NCI-H524 treated with DMSO at 0.1 percent for 48 hours (cell line): ENCODE measurements around the gene CELF4.
A peak's percentile ranks its signal among the peaks of the same experiment; 100 is the strongest.

ENCODE experiments used
- DNase-seq: peaks from one replicate; lab custom pipeline; 2025; lab: John Stamatoyannopoulos, UW

CELF4 gene

DNA sequence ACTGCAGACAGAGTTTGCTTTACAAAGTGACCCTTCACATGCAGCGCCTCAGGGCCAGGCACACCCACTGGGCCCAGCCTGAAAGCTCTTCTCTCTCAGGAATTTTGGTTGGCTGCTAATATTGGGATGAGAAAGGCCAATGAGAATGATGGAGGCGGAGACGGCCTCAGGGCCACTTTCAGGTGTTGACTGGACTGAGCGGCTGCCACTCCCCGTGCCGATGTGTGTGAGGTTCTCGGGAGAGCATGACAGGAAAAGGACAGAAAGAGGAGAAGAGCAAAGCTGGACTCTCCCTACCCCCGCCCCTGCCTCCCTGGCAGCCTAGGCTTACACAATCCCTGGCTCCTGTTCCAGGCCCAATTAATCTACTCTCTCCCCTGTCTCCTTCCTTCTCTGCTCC, 155.7 kb downstream of the CELF4 start:
- no peak for DNase-seq

DNA sequence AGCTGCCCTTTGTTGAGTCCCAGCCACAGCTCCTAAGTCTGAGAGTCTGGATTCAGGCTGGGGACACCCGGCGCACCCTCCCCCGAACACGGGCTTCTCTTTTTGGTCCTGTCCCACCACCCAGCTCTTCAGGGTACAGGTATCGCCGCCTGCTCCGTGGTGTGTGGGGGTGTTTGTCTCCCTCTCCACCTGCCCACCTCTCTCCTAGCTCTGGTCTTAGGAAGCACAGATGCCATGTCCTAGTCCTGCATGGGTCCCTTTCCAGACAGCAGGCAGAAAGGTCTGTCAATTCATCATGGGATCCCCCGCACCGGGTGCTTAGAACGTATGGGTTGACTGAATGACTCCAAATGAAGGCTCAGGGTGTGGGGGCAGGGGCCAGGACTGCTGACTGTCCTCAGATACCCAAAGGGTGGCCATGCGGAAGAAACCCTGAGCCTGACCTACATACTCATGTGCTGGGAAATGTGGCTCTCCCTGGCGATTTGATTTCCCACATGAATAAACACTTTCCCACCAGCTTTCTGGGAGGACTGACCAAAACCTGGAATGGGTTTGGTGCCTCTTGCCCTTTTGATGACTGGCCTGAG, 156.8 kb downstream of the CELF4 start:
- DNase-seq, result no peak

DNA sequence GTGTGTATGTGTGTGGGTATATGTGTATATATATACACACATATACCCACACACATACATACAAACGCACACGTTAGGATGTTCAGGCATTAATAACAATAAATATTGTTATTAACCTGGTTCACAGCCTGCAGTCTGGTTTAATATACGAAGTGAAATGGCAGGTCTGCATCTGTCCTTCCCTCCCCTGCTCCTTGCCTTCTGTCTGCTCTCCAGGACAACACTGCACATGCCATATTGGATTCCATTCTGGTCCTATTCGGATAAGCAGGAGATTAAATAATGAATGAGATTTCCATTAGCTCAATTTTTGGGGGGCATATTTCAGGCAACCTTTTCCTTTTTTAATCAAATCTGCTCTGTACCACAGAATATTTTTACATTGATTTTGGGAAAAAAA, 158.0 kb downstream of the CELF4 start:
- DNase-seq, result no peak

DNA sequence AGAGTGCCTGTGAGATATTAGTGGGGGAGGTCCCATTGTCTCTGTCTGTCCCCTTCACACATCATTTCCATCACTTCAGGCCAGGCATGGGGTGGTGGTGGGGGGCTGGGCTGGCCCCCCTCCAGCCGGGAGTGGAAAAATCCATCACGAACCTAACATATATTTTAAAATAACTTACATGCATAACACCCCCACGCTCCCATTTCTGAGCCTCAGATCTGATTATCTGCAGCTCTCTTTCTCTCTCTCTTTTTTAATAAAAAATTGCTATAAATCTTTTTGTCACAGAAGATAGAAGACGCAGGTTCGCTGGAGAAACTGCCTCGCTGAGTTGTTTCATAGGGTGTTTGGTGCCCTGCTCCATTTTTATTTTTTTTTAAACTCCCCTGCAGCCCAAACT, 159.8 kb downstream of the CELF4 start:
- no peak for DNase-seq

DNA sequence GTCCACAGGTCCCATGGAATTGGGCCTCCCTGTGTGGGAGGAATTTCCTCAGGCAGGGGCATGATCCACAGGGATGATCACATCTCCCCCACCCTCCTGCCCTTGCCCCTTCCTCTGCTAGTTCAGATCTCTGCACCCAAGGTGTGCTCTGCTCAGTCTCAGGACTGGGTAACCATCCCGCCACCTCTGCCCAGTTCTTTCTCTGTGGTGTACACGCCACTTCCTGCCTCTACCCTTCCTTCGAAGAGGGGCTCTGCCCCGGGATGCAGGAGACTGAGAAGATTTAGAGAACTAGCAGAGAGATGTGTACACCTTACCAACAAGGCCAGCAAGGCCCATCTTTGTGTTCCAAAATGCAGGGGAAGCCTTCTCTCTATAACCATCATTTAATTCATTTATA, 160.4 kb downstream of the CELF4 start:
- no peak for DNase-seq

DNA sequence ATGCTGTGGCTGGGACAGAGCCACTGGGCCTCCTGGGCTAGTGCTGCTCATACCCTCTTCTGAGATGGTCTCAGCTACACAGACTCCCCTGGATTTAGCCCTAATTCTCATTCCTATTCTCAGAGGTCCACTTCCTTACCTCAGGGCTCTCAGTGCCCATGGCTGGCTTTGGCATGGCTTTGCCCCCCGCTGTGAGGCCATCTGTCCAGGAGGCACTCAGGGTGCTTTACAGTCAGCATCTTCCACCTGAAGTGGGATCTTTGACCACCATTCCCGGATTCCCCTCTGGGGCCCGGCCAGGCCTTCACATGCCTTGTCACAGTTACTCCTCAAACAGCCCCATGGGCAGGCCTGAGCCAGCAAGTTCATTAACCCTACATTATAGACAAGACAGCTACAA, 161.8 kb downstream of the CELF4 start:
- DNase-seq, result peak; percentile 67

DNA sequence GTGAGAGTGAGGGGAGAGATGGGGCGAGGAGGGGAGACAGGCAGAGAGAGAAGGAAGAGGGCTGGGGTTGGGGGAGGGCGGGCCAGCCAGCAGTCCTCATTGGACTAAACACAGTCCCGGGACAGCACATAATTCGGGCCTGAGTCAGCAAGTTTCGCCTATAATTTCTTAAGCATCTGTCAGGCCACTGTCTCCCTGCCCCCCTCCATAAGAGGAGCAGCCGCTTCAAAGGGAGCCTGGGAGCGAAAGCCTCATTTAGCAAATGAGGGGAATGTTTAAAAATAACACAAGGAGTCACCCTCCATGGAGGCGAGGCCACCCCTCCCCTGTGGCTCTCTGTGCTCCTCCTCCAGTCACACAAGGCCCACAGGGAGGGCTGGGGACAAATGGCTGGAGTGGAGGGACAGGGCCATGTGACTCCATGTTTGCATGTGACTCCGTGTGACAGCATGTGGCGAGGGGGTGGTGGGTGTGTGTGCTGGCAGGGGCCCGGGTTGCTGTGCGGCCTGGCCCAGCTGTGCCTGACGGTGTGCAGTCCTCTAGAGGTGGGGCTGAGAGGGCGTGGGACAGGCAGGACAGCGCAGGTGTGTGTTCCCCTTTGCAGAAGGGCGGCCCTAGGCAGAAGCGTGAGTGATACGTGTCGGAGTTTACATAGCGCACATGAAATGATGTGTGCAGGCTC, 162.4 kb downstream of the CELF4 start:
- peak; percentile 59 for DNase-seq

DNA sequence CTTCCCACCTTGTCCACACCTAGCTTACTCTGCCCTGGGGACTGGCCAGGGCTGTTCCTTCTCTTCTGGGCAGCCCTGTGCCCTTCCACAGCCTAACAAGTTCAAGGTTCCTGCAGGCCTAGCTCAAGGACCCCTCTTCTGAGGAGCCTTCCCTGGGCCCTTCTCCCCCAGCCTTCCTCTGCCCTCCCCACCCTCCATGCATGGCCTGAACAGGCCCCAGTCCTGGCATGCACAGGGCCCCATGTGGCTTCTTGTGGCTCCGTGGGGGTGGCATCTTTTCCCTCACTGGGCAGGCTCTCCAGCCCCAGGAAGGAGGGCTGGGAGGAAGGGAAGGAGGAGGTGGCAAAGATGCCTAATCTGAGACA, 162.9 kb downstream of the CELF4 start:
- no peak for DNase-seq

DNA sequence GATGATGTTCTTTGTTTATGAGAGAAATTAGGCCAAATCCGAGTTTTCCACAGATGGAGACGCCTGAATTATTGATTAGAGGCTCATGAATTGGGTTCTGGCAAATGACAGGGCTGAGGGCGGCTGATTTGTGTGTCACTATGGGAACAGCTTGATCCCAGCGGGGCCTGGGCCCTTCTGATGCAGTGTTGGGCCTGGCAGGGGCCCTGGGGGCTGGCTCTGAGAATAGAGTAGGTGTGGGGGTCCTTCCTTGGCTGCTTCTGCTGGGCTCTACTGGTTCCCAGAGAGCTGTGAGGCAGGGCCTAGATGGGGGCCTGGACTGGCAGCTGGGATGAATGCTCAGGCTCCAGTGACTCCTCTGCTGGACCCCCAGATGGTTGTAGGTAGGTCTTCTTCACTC, 164.8 kb downstream of the CELF4 start:
- DNase-seq, result no peak

DNA sequence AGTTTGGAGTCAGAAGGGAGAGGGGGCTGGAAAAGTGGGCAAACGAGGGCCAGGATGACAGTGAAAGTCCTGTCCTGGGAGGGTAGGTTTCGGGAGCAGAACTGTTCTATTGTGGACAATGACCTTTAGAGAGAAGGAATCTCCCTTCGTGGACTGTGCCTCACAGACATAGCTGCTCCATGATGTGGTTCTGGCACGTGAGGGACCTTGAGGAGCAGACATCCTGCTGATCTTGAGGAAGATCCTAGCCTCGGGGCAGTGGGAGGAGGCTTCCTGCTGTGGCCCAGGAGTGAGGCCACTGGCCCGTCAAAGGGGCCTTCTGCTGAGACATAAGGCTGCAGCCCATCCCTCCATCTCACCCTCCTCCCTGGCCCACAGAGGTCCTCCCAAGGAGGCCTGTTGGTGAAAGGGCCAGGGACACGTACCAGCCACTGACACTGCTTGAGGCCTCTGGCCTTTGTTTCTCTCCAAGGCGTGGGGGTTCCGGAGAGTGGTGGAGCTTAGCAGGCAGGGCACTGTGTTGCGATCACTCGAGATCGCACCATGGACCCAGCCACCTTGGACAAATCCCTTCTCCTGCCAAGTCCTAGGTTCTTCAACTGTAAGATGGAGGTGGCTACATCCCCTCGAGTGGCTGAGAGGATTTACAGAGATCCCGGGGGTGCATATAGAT, 167.2 kb downstream of the CELF4 start:
- no peak for DNase-seq

DNA sequence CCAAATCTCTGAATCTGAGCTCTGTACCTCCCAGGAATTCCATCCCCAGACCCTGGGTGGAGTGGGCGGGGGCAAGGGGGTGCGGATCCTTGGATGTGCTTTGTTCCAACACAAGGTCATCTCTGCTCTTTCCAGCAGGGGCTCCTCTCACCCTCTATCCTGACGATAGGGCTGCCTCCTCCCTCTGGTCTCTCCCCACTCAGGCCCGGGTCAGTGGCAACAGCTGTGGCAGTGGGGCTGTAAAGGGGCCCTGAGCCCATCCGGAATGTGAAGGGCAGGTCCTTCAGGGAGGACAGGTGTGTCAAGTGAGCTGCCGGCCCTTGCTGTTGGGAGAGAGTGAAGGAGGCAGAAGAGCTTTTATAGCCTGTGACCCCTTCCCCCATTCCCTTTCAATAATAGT, 167.8 kb downstream of the CELF4 start:
- no peak for DNase-seq

DNA sequence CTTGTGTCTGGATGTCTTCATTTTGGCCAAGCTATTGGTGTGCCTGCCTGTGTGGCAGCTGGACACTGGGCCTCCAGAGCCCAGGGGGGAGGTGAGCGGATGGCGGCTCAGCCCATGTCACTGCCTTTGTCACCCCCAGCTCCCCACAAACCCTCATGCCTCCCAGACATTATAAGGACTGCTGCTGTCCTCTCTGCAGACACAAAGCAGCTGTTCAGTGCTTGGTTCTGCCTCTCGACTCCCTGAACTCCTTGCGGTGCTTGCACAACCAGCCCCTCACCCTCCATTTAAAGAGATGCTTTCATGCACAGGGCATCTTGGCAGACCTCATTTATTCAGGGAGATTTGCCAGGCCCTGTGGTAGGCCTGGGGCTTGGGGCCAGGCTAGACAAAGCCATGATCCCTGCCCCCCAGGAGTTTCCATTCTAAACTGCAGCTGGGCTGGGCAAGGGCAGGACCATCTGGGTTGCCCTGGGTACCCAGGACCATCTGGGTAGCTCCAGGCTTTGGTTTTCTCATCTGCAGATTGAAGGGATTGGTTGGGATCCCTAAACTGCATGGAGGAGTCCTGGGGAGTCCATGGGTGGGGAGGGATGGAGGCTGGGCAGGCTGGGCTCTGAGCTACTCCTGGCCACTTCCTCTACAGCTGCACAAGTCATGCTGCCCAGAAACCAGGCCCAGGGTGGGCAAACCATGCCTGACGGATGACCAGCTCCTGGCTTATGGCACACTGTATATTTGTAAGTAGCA, 168.5 kb downstream of the CELF4 start:
- no peak for DNase-seq

DNA sequence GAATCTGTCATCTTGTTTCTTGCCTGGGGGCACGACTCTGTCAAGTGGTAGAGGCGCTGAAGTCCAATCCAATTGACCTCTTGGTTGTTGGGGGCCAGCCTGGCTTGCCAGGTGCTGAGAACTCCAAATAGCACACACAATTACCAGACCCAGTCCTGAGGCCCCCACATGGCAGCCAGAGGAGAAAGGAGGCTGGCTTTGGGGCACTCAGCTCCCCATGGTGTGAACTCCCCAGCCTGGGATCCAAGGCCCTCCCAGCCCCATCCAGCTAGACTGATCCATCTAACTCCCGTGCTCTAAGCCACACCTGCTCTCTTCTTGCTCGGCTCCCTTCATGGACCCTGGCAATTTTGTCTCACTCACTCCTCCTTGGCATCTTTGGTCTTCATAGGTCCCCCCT, 170.0 kb downstream of the CELF4 start:
- no peak for DNase-seq

DNA sequence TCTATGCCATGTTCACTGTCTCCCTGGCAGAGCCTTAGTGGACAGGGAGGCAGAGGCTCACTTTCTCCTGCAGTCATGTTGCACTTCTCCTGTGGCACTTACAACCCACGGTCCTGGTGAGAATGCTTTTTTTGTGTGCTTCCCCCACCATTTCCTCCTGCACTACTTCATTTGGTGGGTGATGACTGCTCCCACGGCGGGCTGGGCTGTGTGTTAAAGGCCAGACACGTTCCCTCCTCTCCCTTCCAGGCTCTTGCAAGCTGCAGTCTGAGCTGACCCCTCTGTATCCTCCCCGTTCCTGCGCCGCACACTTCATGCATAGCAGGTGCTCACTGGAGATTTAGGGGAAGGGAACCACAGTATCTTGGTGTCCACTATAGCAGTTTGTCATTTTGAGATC, 170.5 kb downstream of the CELF4 start:
- DNase-seq, result no peak

DNA sequence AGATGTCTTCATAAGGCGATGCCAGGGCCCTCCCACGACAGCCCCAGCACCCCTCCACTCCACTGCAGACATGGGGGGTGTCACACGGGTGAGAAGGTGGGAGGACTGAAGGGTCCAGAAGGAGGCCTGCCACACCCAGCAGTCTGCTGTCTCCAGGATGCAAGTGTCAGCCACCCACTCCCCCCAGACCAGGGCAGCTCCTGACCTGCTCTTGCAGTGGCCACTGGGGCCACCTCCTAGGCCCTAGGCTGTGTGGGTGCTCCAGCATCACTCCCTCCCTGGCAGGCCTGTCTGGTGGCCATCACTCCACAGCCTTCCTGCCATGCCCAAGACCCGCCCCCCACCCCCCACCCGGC, 171.0 kb downstream of the CELF4 start:
- DNase-seq, result no peak

DNA sequence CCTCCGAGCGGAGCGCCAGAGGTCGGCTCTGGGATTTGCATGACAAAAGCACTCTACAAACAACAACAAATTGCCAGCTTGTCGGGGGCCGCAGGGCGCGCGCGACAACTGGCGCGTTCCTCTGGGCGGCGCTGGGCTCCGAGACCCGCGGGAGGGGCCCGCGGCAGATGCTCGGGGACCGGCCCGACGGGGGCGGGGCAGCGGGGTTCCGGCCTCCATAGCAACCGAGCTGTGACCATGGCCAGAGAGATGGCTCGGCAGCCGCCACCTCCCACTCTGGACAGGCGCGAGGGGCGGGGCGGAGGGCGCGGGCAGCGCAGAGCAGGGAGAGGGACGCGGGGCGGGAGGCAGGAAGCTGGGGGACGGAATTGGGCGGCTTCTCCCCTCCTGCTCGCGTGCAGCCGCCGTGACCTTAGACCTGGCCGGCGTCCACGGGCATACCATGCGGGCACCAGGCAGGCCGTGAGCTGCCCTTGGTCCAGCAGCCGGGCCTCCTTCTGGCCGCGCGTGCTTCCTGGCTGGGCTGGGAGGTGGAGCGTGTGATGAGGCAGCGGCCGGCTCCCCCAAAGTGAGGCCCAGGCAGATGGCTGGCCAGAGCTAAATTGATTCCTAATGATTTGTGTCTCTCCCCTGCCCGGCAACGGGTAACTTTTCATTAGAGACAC, 171.5 kb downstream of the CELF4 start:
- peak; percentile 73 for DNase-seq

DNA sequence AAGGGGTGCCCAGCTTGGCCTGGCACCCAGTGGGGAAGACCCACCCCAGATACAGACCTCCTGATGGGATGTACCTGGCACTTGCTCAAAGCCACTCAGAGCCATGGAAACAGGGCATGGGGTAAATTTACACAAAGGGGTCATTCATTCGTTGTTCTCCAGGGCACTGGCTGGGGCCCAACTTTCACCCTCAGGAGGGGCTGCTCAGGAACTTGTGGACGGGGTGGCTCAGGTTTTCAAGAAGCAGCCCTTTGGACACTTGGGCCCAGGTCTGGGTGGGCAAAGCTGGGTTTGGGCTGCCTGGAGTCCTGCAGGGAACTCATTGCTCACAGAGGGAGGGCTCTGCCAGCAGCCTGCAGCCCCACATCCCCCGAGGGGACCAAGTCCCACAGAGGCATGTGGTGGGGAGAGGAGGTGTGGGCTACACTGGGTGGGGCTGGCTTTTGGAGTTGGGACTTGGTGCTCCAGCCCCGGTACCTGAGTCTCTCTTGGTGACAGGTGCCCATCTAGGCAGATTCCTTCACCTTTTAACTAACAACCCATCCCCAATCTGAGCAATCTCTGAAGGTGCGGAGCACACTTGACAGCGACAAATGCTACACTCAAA, 172.3 kb downstream of the CELF4 start:
- DNase-seq, result no peak

DNA sequence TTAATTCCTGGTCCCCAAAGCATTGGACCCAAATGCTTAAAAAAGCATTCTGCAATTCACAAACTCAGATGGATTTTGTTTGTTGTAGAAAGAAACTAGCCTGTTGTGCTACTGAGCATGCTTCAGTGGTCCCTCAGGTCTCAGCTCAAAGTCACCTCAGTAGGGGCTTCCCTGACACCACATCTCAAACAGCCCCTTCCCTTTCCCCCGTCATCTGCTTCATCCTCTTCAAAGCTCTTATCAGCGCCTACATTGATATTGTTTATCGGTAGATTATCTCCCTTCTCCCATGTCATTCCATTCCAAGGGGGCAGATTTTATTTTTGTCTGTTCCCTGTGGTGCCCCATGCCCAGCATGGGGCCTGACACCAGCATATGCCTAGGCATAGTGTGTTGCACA, 172.9 kb downstream of the CELF4 start:
- no peak for DNase-seq

DNA sequence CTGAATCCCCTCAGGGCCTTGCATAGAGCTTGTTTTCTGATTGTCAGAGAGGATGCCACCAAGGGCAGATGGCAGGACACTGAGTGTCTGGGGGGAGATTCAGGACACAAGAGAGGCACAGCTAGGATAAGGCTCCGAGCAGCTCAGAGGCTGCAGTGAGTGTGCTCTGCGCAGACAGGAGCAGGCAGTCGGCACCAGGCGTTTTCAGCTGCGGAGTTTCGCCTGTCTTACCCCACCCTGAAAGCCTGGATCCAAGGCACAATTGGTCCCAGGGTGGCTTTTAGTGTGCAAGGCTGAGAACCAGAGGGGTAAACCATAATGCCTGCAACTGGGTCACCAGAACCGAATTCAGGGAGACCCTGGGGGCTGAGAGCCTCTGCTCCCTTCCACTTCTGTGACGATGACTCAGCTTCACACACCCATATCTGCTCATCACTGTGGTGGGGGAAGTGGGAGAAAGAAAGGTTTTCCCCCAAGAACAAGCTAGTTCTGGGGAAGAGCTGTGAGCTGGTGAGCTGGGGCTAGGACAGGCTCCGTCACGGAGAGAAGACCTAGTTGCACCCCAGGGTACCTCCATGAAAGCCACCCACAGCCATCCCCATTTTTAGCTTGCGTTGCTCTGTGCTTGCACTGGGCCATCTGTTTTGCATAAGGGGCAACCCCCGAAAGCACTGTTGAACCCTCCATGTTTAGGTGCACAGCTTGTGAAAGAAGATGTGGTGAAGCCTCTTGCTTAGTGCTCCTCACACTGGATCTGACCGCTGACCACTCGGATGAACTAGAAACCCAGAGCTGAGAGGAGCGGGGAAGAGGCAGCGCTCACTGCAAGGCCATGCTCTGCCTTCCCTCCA, 173.7 kb downstream of the CELF4 start:
- no peak for DNase-seq

DNA sequence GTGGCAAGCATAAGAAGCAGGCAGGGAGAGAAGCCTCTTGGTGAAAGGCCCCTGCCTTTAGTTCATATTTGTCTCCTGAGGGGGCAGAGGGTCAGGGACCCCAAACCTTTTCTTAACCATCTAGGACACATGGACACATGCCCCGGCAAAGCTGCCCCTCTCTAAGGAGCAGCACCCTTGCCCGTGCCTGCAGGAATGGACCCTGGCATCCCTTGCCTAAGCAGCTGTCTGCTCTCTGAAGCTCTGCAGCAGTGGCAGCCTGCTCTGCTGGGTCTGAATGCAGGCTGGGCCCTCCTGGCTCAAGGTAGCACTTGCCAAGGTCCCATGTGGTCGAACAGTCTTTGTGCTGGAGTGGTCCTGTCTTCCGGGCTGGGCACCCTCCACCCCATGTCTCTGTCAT, 174.4 kb downstream of the CELF4 start:
- no peak for DNase-seq

DNA sequence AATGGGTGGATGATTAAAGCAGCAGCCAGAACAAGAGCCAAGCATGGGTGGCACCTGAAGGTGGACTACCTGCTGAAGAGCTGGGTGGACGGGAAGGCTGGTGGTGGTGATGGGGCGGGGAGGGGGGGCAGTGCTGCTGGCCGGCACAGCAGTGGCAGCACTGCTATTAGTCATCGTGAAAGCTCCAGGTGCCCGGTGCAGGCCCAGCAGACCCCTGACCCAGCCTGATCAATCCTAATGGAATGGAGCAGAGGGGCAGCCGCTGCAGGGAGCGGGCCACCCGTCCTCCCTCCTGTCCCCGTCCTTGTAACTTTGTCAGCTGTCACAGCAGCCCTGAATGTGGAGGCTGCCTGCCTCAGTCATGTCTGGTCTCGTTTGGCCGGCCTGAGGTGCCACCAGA, 174.9 kb downstream of the CELF4 start:
- DNase-seq, result no peak
